Loucy (cell line): ENCODE data around the gene ETNPPL.

Source experiments
- CTCF ChIP-seq: fragments of 200-600 bp; sonication (generic); conservative IDR thresholded peaks from 2 replicates; pipeline ENCODE4 v1.5.1; 2014; ENCODE audit warnings: mild to moderate bottlenecking, antibody characterized with exemption, low read length
- EZH2phosphoT487 ChIP-seq: fragments of 200-600 bp; IDR thresholded peaks from 2 replicates; pipeline ENCODE4 v1.6.1; 2018; ENCODE audit warnings: antibody characterized with exemption, mild to moderate bottlenecking, moderate library complexity, borderline replicate concordance

DNA sequence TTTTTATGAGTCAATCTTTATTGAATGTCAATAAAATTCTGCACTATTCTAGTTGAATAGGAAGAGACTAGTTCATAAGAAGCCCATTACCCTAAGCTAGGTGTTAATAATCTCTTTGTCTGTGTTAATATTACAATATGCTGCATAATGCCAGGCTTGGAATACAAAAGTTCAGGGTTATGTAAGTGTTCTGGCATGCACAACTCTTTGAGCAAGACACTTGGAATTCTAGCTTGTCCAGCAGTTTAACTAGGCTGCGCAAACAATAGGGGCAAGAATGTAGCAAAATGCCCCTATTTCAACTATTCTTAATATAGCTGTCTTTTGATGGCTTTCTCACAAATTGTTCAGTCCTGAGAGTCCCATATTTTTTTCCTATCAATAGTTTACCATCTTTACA is 31.3 kb upstream of the ETNPPL start:
- TF ChIP-seq CTCF (no peak), EZH2phosphoT487 (no peak)
